Right cardiac atrium (tissue), 5 donors: ENCODE data around the gene HS6ST1. TPM values are rescaled to one million over a fixed set of nuclear protein-coding genes. Genes with fewer than 3 reads are reported as not detected.
A peak's percentile ranks its signal among the peaks of the same experiment; 100 is the strongest.
"Not testable (repeated sequence)": the region's sequence is repeated elsewhere in the genome, so short reads cannot be mapped to it uniquely, and the experiment has no call there.

Source experiments
- ATAC-seq, 2 donors: fragments of 200-7000 bp; cut with Tn5 transposase; one replicate each; pipeline versions ENCODE4 v1.8.0 to v1.9.1; 2020; ENCODE audit warnings: moderate library complexity in 2 of 2, mild to moderate bottlenecking in 1 of 2
- DNase-seq, 3 donors: peaks; one replicate each; pipeline ENCODE4 v3.0.0-alpha.2; 2020
- H3K27ac ChIP-seq: one replicate; pipeline ENCODE4 v1.5.1; 2013; ENCODE audit warnings: mild to moderate bottlenecking, low read length, control low read depth, moderate library complexity
- H3K27me3 ChIP-seq: one replicate; pipeline ENCODE4 v1.6.1; 2013; ENCODE audit not compliant: control insufficient read depth, insufficient read depth
- H3K4me1 ChIP-seq: one replicate; pipeline ENCODE4 v1.6.1; 2013; ENCODE audit warnings: low read length; ENCODE audit not compliant: control insufficient read depth, insufficient read depth
- H3K4me3 ChIP-seq: one replicate; pipeline ENCODE4 v1.5.1; 2013; ENCODE audit warnings: low read length, control low read depth
- H3K9me3 ChIP-seq: one replicate; pipeline ENCODE4 v1.6.1; 2013; ENCODE audit warnings: low read length; ENCODE audit not compliant: control insufficient read depth
- WGBS: extraction: QIAGEN DNeasy Blood & Tissue Kit; methylation state at CpG from one replicate; pipeline ENCODE4 v1.1.7; 2013; 5-methylcytosine and 5-hydroxymethylcytosine counted together
- intact Hi-C, 4 donors: fragments of 100-400 bp; cut with DNase I; formaldehyde crosslinking; loops; one replicate each; pipeline versions ENCODE4 v1.11.0 to v1.14.0; 2022 to 2023
- polyA plus RNA-seq: library from polyadenylated mRNA; stranded (reverse); fragments of 200-250 nt; gene quantifications from one replicate; pipeline ENCODE4 v1.2.3, GENCODE V29; 2013
- total RNA-seq, 4 donors: library from RNA; stranded (reverse); fragmentation: NEBNext Ultra II Directional; extraction: Animal tissue kit (Norgen Biotek cat#: 25700); gene quantifications; one replicate each; pipeline ENCODE4 v1.2.1, GENCODE V29; 2021
- donor health status: healthy with polysubstance abuse.
- donor health status: DM: no; HTN: yes; CAD: no.
- donor health status: DM: no; HTN: no; CAD: no.
- donor health status: DM: no; HTN: yes; CAD: no; lungs with severe emphysema.
- donor health status: DM: yes; HTN: yes; CAD: no.

HS6ST1 gene
- total and polyA plus RNA-seq, 5 donors: 13.3 to 28.4 (median 19.8) TPM

- 71% methylated on average over 23 of the region's 23 CpGs for WGBS
- peak in 2 of 3 donors; percentile 61 to 77 for DNase-seq
- H3K27ac ChIP-seq: no peak overlapping the region
Measured at GRCh38 chr2:128320906-128321771, 2.5 kb upstream of the HS6ST1 start.

GRCh38 chr2:128320192-128320905, 1.7 kb upstream of the HS6ST1 start:
- Histone ChIP-seq H3K27ac (no peak overlapping the region), H3K27me3 (no peaks in the 10 kb centered on the region), H3K4me3 (no peak overlapping the region), H3K9me3 (no peaks in the 10 kb centered on the region), H3K4me1 (peaks cover 3% of the 10 kb centered on the region)
- no peak for ATAC-seq
- DNase-seq: no peak
- 91% methylated on average over 11 of the region's 11 CpGs for WGBS
- intact Hi-C loops: loop anchor here in 1 of 4 donors (5.0 kb wide), 1 partner anchor 212 kb away; no protein-coding TSS in a partner anchor

More at GRCh38 chr2:128320906-128321771, 2.5 kb upstream of the HS6ST1 start:
- intact Hi-C loops: loop anchor here in 1 of 4 donors (5.0 kb wide), 1 partner anchor 211 kb away; no protein-coding TSS in a partner anchor
- no peaks in the 10 kb centered on the region for H3K9me3 ChIP-seq
- H3K4me3 ChIP-seq: no peak overlapping the region
- peaks cover 3% of the 10 kb centered on the region for H3K4me1 ChIP-seq
- ATAC-seq: no peak
- no peaks in the 10 kb centered on the region for H3K27me3 ChIP-seq

- 87% methylated on average over 38 of the region's 38 CpGs for WGBS
- peak in 2 of 3 donors; percentile 24 to 62 for DNase-seq
- Histone ChIP-seq H3K4me1 (peaks cover 3% of the 10 kb centered on the region), H3K27ac (no peak overlapping the region), H3K4me3 (no peak overlapping the region), H3K9me3 (no peaks in the 10 kb centered on the region), H3K27me3 (no peaks in the 10 kb centered on the region)
- intact Hi-C loops: loop anchor here in 3 of 4 donors (5.0 to 10.0 kb wide), 2 partner anchors 145 to 213 kb away; no protein-coding TSS in a partner anchor
- ATAC-seq: no peak
Measured at GRCh38 chr2:128319631-128320191, 1.0 kb upstream of the HS6ST1 start.

GRCh38 chr2:128318245-128318644, 423 bp downstream of the HS6ST1 start:
- not testable (repeated sequence) for H3K4me1 ChIP-seq, ATAC-seq, H3K27ac ChIP-seq, H3K9me3 ChIP-seq, H3K27me3 ChIP-seq
- intact Hi-C loops: loop anchor here in 2 of 4 donors (10.0 kb wide), 1 partner anchor 143 kb away; no protein-coding TSS in a partner anchor
- peak overlapping the region; percentile 58 for H3K4me3 ChIP-seq
- WGBS: under 1% methylated on average over 37 of the region's 55 CpGs
- peak in 1 of 3 donors; percentile 67 for DNase-seq

GRCh38 chr2:128317899-128318225, 806 bp downstream of the HS6ST1 start:
- not testable (repeated sequence) for H3K27me3 ChIP-seq, H3K4me1 ChIP-seq, H3K27ac ChIP-seq, ATAC-seq, DNase-seq, H3K9me3 ChIP-seq
- intact Hi-C loops: loop anchor here in 2 of 4 donors (10.0 kb wide), 1 partner anchor 143 kb away; no protein-coding TSS in a partner anchor
- peak overlapping the region; percentile 58 for H3K4me3 ChIP-seq
- WGBS: under 1% methylated on average over 27 of the region's 40 CpGs

- Histone ChIP-seq H3K27me3 (no peaks in the 10 kb centered on the region), H3K4me3 (peak overlapping the region; percentile 58), H3K27ac (no peak overlapping the region), H3K9me3 (no peaks in the 10 kb centered on the region), H3K4me1 (peaks cover 3% of the 10 kb centered on the region)
- intact Hi-C loops: loop anchor here in 2 of 4 donors (10.0 kb wide), 1 partner anchor 143 kb away; no protein-coding TSS in a partner anchor
- DNase-seq (peak; percentile 16 to 67 (median 55)), ATAC-seq (no peak)
- 7% methylated on average over 35 of the region's 35 CpGs for WGBS
Measured at GRCh38 chr2:128317181-128317898, 1.3 kb downstream of the HS6ST1 start.

GRCh38 chr2:128316777-128317180, 1.9 kb downstream of the HS6ST1 start:
- Histone ChIP-seq H3K9me3 (no peaks in the 10 kb centered on the region), H3K4me1 (peaks cover 3% of the 10 kb centered on the region), H3K4me3 (peak overlapping the region; percentile 58), H3K27ac (no peak overlapping the region), H3K27me3 (no peaks in the 10 kb centered on the region)
- no peak for ATAC-seq
- intact Hi-C loops: loop anchor here in 2 of 4 donors (10.0 kb wide), 1 partner anchor 142 kb away; no protein-coding TSS in a partner anchor
- DNase-seq: no peak
- WGBS: 62% methylated on average over 5 of the region's 5 CpGs

- 75% methylated on average over 20 of the region's 20 CpGs for WGBS
- DNase-seq: peak; percentile 16 to 51 (median 47)
- no peak for ATAC-seq
- no peaks in the 10 kb centered on the region for H3K9me3 ChIP-seq
- no peak overlapping the region for H3K27ac ChIP-seq
- no peak overlapping the region for H3K4me3 ChIP-seq
- intact Hi-C loops: loop anchor here in 2 of 4 donors (10.0 kb wide), 1 partner anchor 141 kb away; no protein-coding TSS in a partner anchor
- H3K27me3 ChIP-seq: no peaks in the 10 kb centered on the region
- H3K4me1 ChIP-seq: peaks cover 3% of the 10 kb centered on the region
Measured at GRCh38 chr2:128315829-128316776, 2.6 kb downstream of the HS6ST1 start.

GRCh38 chr2:128315122-128315828, 3.4 kb downstream of the HS6ST1 start:
- intact Hi-C loops: loop anchor here in 2 of 4 donors (10.0 kb wide), 1 partner anchor 140 kb away; no protein-coding TSS in a partner anchor
- no peak overlapping the region for H3K4me3 ChIP-seq
- H3K4me1 ChIP-seq: peaks cover 3% of the 10 kb centered on the region
- no peak overlapping the region for H3K27ac ChIP-seq
- DNase-seq (peak in 1 of 3 donors; percentile 13), ATAC-seq (no peak)
- no peaks in the 10 kb centered on the region for H3K9me3 ChIP-seq
- 85% methylated on average over 12 of the region's 12 CpGs for WGBS
- no peaks in the 10 kb centered on the region for H3K27me3 ChIP-seq
